PC-9 (cell line): Measurements from ENCODE around the gene FLOT1. TPM values are rescaled to one million over a fixed set of nuclear protein-coding genes. Genes with fewer than 3 reads are reported as not detected.

ENCODE experiments used
- BruUV-seq: library from RNA; stranded (reverse); fragments of 400-500 nt; replicated peaks from 2 replicates; lab custom pipeline; 2021; lab: Mats Ljungman, UMichigan
- CTCF ChIA-PET: fragments of 300-600 bp; sonication (Branson Sonifier 250); formaldehyde crosslinking; loops from one replicate; lab custom pipeline; 2022; ENCODE audit warnings: antibody characterized with exemption; lab: Charles Lee
- POLR2A ChIA-PET: fragments of 300-600 bp; sonication (Branson Sonifier 250); formaldehyde crosslinking; loops from one replicate; lab custom pipeline; 2022; ENCODE audit warnings: antibody characterized with exemption; ENCODE audit not compliant: unreplicated experiment; lab: Charles Lee
- DNase-seq, 2 experiments: peaks; one replicate each; pipeline versions ENCODE4 v3.0.0 to v3.0.0-alpha.2; 2015 to 2022; ENCODE audit warnings: mixed read lengths in 1 of 2
- H2AFZ ChIP-seq: fragments of 200-600 bp; sonication (generic); 2 replicates; pipeline ENCODE4 v1.8.1; 2017; ENCODE audit warnings: antibody characterized with exemption
- H3F3A ChIP-seq: fragments of 200-600 bp; sonication (generic); 2 replicates; pipeline ENCODE4 v1.8.1; 2017; ENCODE audit warnings: antibody characterized with exemption, mild to moderate bottlenecking, low read depth; ENCODE audit not compliant: insufficient read depth
- H3K27ac ChIP-seq: fragments of 200-600 bp; sonication (generic); 2 replicates; pipeline ENCODE4 v1.6.1; 2016; ENCODE audit warnings: mixed run types
- H3K27me3 ChIP-seq: fragments of 200-600 bp; sonication (generic); 2 replicates; pipeline ENCODE4 v1.6.1; 2016; ENCODE audit warnings: low read depth, mixed run types; ENCODE audit not compliant: insufficient read depth
- H3K36me3 ChIP-seq: fragments of 200-600 bp; sonication (generic); 2 replicates; pipeline ENCODE4 v1.6.1; 2016; ENCODE audit warnings: low read depth, mixed run types
- H3K4me1 ChIP-seq: fragments of 200-600 bp; sonication (generic); replicated peaks from 2 replicates; pipeline ENCODE4 v1.6.1; 2016; ENCODE audit warnings: mixed run types; ENCODE audit not compliant: insufficient read depth
- H3K4me2 ChIP-seq: fragments of 200-600 bp; sonication (generic); 2 replicates; pipeline ENCODE4 v1.6.1; 2017; ENCODE audit warnings: mixed run types
- H3K4me3 ChIP-seq: fragments of 200-600 bp; sonication (generic); 2 replicates; pipeline ENCODE4 v1.6.1; 2016; ENCODE audit warnings: mixed run types
- H3K79me2 ChIP-seq: fragments of 200-600 bp; sonication (generic); 2 replicates; pipeline ENCODE4 v1.6.1; 2017; ENCODE audit warnings: low read depth, mixed run types
- H3K9me2 ChIP-seq: fragments of 200-600 bp; sonication (generic); 2 replicates; pipeline ENCODE4 v1.8.1; 2017; ENCODE audit warnings: mild to moderate bottlenecking; ENCODE audit not compliant: insufficient read depth
- H3K9me3 ChIP-seq: fragments of 200-600 bp; sonication (generic); 2 replicates; pipeline ENCODE4 v1.8.1; 2016; ENCODE audit warnings: low read depth; ENCODE audit not compliant: insufficient read depth
- H4K20me1 ChIP-seq: fragments of 200-600 bp; sonication (generic); 2 replicates; pipeline ENCODE4 v1.8.1; 2017; ENCODE audit not compliant: insufficient read depth
- CTCF ChIP-seq: fragments of 200-600 bp; sonication (generic); conservative IDR thresholded peaks from 2 replicates; pipeline ENCODE4 v1.6.1; 2017; ENCODE audit warnings: mixed run types, antibody characterized with exemption, mild to moderate bottlenecking, moderate library complexity
- EZH2 ChIP-seq: fragments of 200-600 bp; sonication (generic); IDR thresholded peaks from 2 replicates; pipeline ENCODE4 v1.8.0; 2017; ENCODE audit warnings: antibody characterized with exemption, low read depth
- intact Hi-C: fragments of 100-400 bp; cut with micrococcal nuclease; formaldehyde crosslinking; loops from one replicate; pipeline ENCODE4 v1.10.0; 2022; ENCODE audit not compliant: unreplicated experiment
- total RNA-seq: library from RNA; stranded (reverse); gene quantifications from 2 replicates; pipeline ENCODE4 v1.2.3, GENCODE V29; 2021

Gene FLOT1
- total RNA-seq, 1 experiment from 2014 or later: 225 TPM

- no peak for TF ChIP-seq CTCF
- TF ChIP-seq EZH2: no peak
- Histone ChIP-seq H3K4me3 (no peak overlapping the region), H3K4me2 (no peak overlapping the region), H2AFZ (no peak overlapping the region), H4K20me1 (peaks cover 47% of the 10 kb centered on the region), H3K27ac (no peak overlapping the region; the same call in 1 of the 2 replicates), H3K79me2 (peaks cover 40% of the 10 kb centered on the region), H3K36me3 (peaks cover 43% of the 10 kb centered on the region), H3K4me1 (peaks cover 20% of the 10 kb centered on the region), H3K9me3 (no peaks in the 10 kb centered on the region), H3K27me3 (no peaks in the 10 kb centered on the region), H3F3A (peaks cover 92% of the 10 kb centered on the region), H3K9me2 (no peaks in the 10 kb centered on the region)
- DNase-seq: no peak
- CTCF ChIA-PET: interaction anchor here (1.1 kb wide), 1 partner anchor 45 kb away, joined by 5 read pairs; no protein-coding TSS in a partner anchor
- POLR2A ChIA-PET: interaction anchor here (0.6 to 1.3 kb wide), 7 partner anchors 16 to 156 kb away, joined by 3 to 24 read pairs (median 5); no protein-coding TSS in a partner anchor
- intact Hi-C loops: no loop called here
- BruUV-seq: no TSS peak
These were observed 15.7 kb downstream of the FLOT1 start for GRCh38 chr6:30726506-30727413.

- peak overlapping the region; percentile 25; the same call in 1 of the 2 replicates for H3K27ac ChIP-seq
- H3K4me1 ChIP-seq: peaks cover 13% of the 10 kb centered on the region; the same call in 1 of the 2 replicates
- BruUV-seq: no TSS peak
- POLR2A ChIA-PET: interaction anchor here (0.6 to 1.3 kb wide), 4 partner anchors 9 to 392 kb away, joined by 4 to 24 read pairs (median 10); no protein-coding TSS in a partner anchor
- H3K9me2 ChIP-seq: no peaks in the 10 kb centered on the region
- no peak overlapping the region for H2AFZ ChIP-seq
- peaks cover 50% of the 10 kb centered on the region for H4K20me1 ChIP-seq
- no peaks in the 10 kb centered on the region for H3K27me3 ChIP-seq
- H3K9me3 ChIP-seq: no peaks in the 10 kb centered on the region
- peaks cover 47% of the 10 kb centered on the region for H3K79me2 ChIP-seq
- H3K36me3 ChIP-seq: peaks cover 46% of the 10 kb centered on the region
- H3K4me2 ChIP-seq: no peak overlapping the region
- no peak for TF ChIP-seq CTCF
- TF ChIP-seq EZH2: no peak
- H3F3A ChIP-seq: peaks cover 89% of the 10 kb centered on the region
- CTCF ChIA-PET: interaction anchor here (1.1 kb wide), 1 partner anchor 44 kb away, joined by 5 read pairs; no protein-coding TSS in a partner anchor
- intact Hi-C loops: no loop called here
- no peak overlapping the region for H3K4me3 ChIP-seq
- DNase-seq: no peak
These were observed 16.6 kb downstream of the FLOT1 start for GRCh38 chr6:30725713-30726505.
